ENCODE results near the gene C12orf75. TPM values are rescaled to one million over a fixed set of nuclear protein-coding genes. Genes with fewer than 3 reads are reported as not detected.
A peak's percentile ranks its signal among the peaks of the same experiment; 100 is the strongest.

The C12orf75 gene
- total and polyA plus RNA-seq, 2 of the 13 experiments (the other 11 are each of a cell fraction or from before 2014, with no cell fraction given) = 16.1 to 19.8 TPM

DNA sequence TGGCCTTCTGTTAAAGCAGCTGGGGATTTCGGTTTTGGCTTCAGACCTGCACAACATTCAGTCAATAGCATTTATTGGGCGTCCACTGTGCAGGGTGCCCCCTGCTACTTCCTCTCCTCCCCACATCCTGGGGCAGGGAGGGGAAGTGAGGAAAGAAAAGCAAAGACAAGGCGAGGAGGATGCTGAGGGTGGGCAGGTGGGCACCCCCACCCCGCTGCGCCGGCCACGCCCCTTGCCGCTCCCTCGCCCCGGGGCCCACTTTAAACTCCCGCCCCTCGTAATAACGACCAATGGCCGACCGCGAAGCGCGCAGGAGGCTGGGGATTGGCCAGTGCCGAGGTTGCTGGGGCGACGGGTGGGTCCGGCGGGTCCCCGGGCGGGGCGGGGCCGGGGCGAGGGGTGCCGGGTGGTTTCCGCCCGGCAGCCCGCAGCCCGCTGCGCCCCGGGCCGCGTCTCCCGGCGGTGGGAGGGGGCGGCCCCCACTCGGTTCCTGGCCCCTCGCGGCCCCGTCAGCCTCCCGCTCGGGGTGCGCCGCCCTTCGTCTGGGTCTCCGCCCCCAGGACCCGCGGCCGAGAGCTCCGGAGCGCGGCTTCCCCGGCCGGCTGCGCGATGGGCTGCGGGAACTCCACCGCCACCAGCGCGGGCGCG, at the start of gene C12orf75 (continued):
- TF ChIP-seq, protein P1, sequence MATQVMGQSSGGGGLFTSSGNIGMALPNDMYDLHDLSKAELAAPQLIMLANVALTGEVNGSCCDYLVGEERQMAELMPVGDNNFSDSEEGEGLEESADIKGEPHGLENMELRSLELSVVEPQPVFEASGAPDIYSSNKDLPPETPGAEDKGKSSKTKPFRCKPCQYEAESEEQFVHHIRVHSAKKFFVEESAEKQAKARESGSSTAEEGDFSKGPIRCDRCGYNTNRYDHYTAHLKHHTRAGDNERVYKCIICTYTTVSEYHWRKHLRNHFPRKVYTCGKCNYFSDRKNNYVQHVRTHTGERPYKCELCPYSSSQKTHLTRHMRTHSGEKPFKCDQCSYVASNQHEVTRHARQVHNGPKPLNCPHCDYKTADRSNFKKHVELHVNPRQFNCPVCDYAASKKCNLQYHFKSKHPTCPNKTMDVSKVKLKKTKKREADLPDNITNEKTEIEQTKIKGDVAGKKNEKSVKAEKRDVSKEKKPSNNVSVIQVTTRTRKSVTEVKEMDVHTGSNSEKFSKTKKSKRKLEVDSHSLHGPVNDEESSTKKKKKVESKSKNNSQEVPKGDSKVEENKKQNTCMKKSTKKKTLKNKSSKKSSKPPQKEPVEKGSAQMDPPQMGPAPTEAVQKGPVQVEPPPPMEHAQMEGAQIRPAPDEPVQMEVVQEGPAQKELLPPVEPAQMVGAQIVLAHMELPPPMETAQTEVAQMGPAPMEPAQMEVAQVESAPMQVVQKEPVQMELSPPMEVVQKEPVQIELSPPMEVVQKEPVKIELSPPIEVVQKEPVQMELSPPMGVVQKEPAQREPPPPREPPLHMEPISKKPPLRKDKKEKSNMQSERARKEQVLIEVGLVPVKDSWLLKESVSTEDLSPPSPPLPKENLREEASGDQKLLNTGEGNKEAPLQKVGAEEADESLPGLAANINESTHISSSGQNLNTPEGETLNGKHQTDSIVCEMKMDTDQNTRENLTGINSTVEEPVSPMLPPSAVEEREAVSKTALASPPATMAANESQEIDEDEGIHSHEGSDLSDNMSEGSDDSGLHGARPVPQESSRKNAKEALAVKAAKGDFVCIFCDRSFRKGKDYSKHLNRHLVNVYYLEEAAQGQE (IDR thresholded peaks at IDR 0.05; ENCODE audit: borderline replicate concordance in 1 of 2, low read depth in 1 of 2, low read length in 2 of 2) = no peak
- TF ChIP-seq ZBTB20 (CRISPR knock-in tag; IDR thresholded peaks at IDR 0.05; ENCODE audit: borderline replicate concordance, low read depth) (no peak), PAF1 (CRISPR knock-in tag; IDR thresholded peaks at IDR 0.05) (no peak), ZNF781 (CRISPR knock-in tag; IDR thresholded peaks at IDR 0.05; ENCODE audit: borderline replicate concordance, not compliant biosample characterization) (no peak), PAX8 (CRISPR knock-in tag; IDR thresholded peaks at IDR 0.05; ENCODE audit: borderline replicate concordance) (no peak), SRSF1 (optimal IDR thresholded peaks at IDR 0.05; ENCODE audit: low read depth, low read length) (no peak), ZSCAN31 (CRISPR knock-in tag; IDR thresholded peaks at IDR 0.05; ENCODE audit: low read depth) (no peak), CHCHD3 (CRISPR knock-in tag; IDR thresholded peaks at IDR 0.05) (0 out of 2 replicates have a peak, but pooled peaks have one; percentile 72), ZNF629 (CRISPR knock-in tag; conservative IDR thresholded peaks at IDR 0.05) (no peak), PHF5A (CRISPR knock-in tag; IDR thresholded peaks at IDR 0.05; ENCODE audit: low read depth, unreplicated experiment) (no peak), ZSCAN30 (CRISPR knock-in tag; IDR thresholded peaks at IDR 0.05) (no peak), SIN3A (IDR thresholded peaks at IDR 0.05; ENCODE audit: borderline replicate concordance, low read depth, low read length) (peak; percentile 86; the same call in 1 of the 2 replicates), ZBTB7A (CRISPR knock-in tag; IDR thresholded peaks at IDR 0.05) (peak; percentile 55; the same call in 1 of the 2 replicates), TBL1XR1 (IDR thresholded peaks at IDR 0.05; ENCODE audit: borderline replicate concordance, low read length, partially characterized antibody) (no peak), NR3C1 (CRISPR knock-in tag; IDR thresholded peaks at IDR 0.05) (no peak), TCF12 (IDR thresholded peaks at IDR 0.05) (no peak), TCF12 (CRISPR knock-in tag; IDR thresholded peaks at IDR 0.05) (no peak), ZNF577 (CRISPR knock-in tag; IDR thresholded peaks at IDR 0.05; ENCODE audit: borderline replicate concordance, low read depth) (no peak)
- TF ChIP-seq, protein P2, sequence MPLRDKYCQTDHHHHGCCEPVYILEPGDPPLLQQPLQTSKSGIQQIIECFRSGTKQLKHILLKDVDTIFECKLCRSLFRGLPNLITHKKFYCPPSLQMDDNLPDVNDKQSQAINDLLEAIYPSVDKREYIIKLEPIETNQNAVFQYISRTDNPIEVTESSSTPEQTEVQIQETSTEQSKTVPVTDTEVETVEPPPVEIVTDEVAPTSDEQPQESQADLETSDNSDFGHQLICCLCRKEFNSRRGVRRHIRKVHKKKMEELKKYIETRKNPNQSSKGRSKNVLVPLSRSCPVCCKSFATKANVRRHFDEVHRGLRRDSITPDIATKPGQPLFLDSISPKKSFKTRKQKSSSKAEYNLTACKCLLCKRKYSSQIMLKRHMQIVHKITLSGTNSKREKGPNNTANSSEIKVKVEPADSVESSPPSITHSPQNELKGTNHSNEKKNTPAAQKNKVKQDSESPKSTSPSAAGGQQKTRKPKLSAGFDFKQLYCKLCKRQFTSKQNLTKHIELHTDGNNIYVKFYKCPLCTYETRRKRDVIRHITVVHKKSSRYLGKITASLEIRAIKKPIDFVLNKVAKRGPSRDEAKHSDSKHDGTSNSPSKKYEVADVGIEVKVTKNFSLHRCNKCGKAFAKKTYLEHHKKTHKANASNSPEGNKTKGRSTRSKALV (CRISPR knock-in tag; IDR thresholded peaks at IDR 0.05) = no peak
- TF ChIP-seq, protein P3, sequence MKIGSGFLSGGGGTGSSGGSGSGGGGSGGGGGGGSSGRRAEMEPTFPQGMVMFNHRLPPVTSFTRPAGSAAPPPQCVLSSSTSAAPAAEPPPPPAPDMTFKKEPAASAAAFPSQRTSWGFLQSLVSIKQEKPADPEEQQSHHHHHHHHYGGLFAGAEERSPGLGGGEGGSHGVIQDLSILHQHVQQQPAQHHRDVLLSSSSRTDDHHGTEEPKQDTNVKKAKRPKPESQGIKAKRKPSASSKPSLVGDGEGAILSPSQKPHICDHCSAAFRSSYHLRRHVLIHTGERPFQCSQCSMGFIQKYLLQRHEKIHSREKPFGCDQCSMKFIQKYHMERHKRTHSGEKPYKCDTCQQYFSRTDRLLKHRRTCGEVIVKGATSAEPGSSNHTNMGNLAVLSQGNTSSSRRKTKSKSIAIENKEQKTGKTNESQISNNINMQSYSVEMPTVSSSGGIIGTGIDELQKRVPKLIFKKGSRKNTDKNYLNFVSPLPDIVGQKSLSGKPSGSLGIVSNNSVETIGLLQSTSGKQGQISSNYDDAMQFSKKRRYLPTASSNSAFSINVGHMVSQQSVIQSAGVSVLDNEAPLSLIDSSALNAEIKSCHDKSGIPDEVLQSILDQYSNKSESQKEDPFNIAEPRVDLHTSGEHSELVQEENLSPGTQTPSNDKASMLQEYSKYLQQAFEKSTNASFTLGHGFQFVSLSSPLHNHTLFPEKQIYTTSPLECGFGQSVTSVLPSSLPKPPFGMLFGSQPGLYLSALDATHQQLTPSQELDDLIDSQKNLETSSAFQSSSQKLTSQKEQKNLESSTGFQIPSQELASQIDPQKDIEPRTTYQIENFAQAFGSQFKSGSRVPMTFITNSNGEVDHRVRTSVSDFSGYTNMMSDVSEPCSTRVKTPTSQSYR (CRISPR knock-in tag; IDR thresholded peaks at IDR 0.05; ENCODE audit: borderline replicate concordance) = no peak
- TF ChIP-seq, protein P4, sequence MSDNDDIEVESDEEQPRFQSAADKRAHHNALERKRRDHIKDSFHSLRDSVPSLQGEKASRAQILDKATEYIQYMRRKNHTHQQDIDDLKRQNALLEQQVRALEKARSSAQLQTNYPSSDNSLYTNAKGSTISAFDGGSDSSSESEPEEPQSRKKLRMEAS (IDR thresholded peaks at IDR 0.05) = peak; percentile 80

All from HepG2 (cell line).